GM21576 (cell line): Measurements from ENCODE around the gene GALNT6.

Experiments
- ATAC-seq: cut with Tn5 transposase; IDR thresholded peaks from one replicate; pipeline ENCODE4 v1.9.1; 2021; ENCODE audit warnings: mild to moderate bottlenecking, moderate library complexity; ENCODE audit not compliant: unreplicated experiment

GALNT6 gene

DNA sequence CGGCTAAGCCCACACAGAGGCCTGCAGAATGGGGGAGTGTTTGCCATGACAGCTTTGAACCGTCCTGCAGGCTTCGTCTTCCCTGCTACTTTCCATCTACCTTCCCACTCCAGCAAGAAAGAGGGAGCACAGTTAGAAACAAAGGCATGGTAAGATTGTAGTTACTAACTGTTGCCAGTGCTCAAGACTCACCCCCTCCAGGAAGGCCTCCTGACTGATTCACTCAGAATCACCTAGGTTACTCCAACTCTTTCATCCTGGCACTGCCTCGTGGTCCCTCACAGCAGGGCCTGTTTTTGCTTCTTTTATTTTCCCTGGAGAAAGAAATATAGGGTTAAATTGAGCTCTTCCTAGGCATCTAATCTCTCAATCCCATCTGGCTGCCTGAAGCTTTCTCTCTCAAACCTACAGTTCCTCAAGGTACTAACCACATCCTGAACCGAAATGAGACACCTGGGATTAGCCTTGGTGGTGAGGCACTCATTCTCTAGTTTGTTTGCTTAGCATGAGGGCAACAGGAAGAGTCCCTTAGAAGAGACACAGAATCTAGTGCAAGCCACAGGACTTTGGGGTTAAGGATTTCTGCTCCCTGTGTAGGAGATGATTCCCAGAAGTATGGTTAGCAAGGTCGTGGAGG lies 7.8 kb downstream of the GALNT6 start:
- ATAC-seq, result no peak

DNA sequence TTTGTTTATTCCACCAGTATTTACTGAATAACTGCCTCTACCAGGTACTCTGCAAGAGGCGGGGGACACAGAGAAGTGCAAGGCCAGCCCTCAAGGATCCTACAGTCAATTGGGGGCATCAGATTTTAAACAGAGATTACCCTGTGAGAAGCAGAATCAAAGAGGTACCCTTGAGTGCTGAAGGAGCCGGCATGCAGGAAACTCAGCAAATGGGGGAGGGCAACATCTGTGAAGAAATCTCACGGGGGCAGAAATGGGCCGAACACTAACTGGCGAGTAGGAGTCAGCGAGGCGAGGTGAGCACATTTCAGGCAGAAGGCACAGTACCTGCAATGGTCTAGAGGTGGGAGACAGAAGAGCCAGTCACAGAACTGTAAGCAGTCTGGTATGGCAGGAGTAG lies 9.0 kb downstream of the GALNT6 start:
- ATAC-seq, result no peak

DNA sequence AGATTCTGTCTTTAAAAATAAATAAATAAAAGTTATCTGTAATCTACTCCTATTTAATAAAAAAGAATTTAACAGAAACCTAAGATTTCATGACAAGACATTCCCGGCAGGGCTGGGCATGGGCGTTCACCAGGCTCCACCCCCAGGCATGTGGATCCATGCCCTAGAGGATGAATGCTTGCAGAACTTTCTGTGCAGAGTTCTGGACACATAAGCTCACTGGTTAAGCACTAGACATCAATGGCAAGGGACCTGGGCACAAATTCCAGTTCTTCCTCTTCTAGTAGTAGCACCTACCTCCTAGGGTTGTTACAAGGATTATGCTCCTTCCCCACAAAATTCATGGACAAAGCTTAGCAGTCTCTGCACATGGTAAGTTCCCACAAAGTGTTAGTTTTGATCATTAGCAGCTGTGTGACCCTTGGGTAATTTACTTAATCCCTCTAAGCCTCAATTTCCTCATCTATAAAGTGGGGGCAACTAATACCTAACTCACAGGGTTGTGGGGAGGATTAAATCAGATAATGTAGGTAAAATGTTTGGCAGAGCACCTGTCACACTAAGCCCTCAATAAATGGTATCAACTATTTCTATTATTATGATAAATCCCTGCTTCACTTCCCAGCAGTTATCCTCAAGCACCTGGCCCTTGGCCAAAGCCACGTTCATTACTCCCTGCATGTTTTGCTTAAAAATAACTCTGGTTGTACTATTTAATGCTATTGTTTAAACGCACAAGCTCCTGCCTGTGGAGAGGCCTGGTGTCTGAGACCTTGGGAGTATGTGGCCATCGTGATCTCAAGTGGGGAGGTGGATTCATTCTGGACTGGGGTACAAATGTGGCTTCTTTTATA lies 9.8 kb downstream of the GALNT6 start:
- no peak for ATAC-seq

DNA sequence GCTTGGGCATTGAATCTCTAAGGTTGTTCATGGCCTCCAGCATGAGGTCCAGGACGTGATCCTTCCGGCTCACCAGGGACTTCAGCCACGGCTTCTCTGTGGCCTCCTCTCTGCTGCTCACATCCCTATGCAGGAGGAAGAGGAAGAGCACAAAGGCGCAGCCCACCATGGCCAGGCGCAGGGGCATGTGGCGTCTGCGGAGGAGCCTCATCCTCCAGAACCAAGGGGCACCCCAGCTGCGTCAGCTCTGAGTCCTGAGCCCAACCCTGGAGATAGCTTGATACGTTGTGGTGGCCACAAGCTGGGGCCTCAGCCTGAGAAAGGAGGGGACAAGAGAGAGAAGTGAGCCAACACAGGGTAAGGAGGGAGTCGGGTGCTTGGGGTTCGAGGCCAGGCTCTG lies 11.6 kb downstream of the GALNT6 start:
- ATAC-seq, result no peak

DNA sequence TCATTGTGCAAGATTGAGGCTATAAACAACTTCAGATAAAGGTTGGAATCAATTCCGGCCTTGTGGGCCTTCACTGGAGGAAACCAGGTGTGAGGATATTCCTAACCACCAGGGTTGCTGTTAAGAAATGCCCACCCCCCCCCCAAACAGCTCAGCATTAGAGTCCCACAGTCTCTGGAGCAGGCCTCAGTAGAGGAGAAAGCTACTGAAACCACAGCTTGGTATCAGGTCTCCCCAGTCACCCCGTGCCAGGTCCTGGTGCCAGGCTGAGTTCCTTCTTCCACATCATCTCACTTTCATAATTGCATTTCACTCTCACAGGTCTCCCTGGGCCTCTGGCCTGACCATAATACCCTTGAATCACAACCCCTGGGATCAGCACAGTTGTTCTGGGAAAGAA lies 12.5 kb downstream of the GALNT6 start:
- ATAC-seq, result no peak

DNA sequence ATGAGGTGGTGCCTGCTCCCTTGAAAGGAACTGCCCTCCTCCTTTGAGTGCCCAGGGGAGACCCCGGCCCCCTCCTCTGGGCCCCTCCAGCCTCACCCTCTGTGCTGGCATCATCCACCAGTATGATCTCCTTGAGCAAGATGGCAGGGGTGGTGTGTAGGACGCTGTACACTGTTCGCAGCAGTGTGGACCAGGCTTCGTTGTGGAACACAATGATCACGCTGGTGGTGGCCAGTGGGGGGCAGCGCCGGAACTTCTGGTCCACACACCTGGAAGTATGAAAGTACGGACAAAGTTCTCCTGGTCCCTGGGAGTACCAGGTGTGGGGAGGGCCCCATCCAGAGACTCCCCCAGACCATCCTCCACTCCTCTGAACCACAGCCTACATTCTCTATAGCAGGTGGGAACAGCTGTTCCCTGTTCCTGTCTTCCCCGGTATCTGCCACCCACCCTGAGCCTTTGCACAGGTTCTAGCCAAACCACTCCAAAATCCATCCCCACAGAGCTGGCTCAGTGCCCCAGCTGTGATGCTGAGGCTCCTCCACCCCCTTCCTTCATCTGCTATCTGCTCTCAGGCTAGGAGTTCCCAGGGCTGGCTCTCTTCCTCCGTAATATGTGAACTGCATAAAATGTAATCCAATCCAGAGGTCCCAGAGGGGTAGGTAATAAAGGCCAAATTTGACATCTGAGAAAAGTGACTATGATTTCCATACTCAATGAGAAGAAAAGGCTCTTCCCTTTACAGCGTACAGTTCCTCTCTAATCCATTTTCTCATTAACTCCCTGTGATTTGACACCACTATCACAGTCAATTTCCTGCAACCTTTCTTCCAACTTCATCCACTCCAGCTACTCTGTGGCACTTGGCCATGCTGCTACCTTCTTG lies 13.9 kb downstream of the GALNT6 start:
- ATAC-seq, result no peak

DNA sequence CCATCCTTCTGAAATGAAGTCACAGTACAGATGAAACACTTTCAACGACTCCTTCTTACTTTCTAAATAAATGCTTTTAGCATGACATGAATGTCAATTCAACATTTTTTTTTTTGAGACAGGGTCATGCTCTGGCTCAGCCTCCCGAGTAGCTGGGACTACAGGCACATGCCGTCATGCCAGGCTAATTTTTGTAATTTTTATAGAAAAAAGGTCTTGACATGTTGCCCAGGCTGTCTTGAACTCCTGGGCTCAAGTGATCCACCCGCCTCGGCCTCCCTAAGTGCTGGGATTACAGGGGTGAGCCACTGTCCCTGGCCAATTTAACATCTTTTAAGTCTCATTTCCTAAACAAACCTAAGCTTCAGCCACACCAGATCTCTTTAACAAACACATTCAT lies 16.4 kb downstream of the GALNT6 start:
- ATAC-seq, result no peak

DNA sequence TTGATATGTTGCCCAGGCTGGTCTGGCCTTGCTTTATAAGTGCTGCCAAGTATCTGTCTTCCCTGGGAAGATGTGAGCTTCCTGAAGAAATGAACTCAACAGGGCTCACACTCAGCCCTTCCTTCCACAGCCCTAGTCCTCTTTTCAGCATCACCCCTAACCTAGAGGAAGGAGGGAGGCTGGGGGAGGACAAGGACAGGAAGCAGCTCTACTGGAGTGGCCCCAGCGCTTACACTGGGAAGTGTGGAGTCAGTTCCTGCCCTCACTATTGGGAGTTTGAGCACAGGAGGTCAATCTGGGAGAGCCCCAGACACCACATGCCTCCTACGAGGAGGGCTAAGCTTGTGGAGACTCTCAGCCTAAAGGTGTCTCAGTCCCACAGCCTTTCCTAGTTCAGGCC lies 16.8 kb downstream of the GALNT6 start:
- ATAC-seq, result no peak

DNA sequence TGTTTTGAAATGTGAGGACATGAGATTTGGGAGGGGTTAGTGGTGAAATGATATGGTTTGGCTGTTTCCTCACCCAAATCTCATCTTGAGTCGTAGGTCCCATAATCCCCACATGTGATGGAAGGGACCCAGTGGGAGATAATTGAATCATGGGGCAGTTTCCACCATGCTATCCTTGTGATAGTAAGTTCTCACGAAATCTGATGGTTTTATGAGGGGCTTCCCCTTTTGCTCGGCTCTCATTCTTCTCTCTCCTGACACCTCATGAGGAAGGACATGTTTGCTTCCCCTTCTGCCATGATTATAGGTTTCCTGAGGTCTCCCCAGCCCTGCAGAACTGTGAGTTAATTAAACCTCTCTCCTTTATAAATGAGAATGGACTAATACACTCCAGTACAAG lies 18.0 kb downstream of the GALNT6 start:
- no peak for ATAC-seq

DNA sequence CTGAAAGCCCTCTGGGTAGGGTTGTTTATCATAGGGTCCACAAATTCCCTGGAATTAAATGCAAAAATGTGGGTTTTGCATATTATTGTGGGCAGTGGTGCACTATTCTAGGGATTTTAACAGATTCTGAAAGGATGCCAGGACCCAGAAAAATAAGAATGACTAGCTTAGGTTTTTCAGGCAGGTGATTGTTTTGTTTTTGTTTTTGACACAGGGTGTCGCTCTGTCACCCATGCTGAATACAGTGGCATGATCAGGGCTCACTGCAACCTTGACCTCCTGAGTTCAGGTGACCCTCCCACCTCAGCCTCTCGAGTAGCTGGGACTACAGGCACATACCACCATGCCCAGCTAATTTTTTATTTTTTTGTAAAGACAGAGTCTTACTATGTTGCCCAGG lies 19.2 kb downstream of the GALNT6 start:
- ATAC-seq, result no peak

DNA sequence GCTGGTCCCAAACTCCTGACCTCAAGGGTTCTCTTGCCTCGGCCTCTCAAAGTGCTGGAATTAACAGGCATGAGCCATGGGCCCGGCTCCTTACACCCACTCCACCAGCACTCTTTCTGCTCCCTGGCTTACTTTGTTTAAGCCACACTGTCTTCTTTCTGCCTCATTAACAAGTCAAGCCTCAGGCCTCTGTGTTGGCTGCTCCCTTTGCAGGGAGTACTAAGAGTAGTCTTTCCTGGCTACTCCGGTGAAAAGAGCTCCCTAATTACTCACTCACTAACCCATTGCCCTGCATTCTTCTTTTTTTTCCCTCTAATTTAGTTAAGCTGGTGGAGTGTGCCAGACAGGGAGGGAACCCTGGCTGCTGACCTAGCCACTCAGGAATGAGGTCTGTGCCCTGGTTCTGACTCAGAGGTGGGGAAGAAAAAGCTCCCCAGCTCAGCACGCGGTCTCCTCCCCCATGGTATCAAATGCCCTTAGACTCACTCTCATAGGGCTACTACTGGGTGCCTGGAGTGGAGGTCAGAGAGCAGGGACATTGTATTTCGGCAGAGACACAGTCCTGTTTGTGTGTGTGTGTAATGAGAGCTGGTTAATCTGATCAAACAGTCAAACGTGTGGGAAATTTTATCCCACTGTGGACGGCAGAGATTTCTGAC lies 19.8 kb downstream of the GALNT6 start:
- no peak for ATAC-seq

DNA sequence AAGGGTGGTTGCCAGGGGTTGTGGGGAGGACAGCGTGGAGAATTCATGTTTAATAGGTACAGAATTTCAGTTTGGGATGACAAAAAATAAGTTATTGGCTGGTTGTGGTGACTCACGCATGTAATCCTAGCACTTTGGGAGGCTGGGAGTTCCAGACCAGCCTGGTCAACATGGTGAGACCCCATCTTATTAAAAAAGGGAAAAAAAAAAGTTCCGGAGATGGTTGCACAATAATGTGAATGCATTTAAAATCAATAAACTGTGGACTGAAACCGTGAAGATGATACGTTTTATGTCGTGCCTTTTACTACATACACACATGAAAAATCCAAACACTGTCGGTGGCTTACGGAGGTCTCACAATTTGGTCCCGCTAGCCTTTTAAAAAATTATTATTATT lies 20.5 kb downstream of the GALNT6 start:
- ATAC-seq, result no peak

DNA sequence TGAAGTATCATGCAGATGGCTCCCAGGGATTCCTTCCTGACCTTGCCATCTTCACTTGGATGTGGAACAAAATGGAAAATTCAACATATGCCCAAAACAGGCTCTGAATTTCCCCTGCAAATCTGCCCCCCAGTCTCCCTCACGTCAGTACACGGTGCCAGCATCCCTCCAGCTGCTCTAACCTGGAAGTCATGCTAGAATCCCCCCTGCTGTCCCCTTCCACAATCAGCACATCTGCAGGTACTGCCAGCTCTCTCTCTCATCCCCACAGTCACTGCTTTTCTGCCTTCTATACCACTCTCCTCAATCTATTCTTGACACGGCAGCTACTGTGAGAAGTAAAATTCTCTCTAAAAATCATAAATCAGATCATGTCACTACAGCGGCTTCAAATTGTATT lies 21.6 kb downstream of the GALNT6 start:
- ATAC-seq, result no peak

DNA sequence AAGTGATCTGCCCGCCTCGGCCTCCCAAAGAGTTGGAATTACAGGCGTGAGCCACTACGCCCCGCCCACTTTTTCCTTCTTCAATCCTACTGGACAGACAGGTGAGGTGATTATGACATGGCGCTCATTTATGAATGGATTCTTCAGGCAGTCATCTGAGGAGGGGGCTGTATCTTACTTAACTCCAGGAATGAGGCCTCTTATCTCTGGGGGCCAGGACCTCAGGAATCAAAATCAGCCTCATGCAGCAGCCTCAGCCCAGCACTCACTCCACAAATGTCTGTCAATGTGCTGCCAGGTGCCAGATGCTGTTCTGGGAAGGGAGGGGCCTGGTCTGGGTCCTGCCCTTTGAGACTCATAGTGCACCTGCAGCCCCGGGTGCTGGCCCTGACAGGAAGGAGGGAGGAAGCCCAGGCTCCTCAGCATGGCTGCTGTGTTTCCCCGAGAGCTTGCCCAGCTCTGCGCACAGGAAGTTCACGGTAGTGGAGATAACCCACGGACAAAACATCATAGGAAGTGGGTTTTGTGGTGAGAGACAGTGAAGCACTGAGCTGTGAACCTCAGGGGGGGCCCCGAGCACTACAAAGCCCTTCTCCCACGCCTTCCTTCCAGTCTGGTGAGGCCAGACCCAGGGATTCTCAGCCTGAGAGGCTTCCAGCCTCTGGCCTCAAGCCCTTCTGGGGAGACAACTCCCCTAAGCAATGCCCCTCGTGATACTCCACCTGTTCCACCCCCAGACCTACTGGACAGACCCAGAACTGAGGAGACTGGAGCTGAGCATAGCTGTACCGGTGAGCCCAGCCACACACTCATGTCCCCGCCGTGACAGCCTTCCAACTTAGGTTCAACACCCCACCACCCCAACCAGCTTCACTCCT lies 22.3 kb downstream of the GALNT6 start:
- peak; percentile 95 for ATAC-seq

DNA sequence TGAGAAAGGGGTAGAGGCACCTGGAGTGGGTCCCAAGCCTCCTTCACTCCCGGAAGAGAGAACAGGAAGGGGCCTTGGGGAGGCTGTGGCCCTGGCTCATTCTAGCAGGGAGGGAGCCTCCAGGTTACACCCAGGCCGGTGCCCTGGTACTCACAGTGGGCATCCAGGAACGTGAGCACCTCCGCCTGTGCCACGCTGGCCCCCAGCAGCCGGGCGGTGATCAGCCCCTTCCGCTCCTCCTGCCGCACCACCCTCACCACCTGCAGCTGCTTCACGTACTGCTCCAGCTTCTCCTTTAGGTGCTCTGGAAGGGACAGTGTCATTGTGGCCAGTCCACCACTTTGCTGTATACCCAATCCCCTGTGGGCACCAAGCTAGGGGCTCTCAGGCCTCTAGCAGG lies 25.9 kb downstream of the GALNT6 start:
- ATAC-seq, result no peak

DNA sequence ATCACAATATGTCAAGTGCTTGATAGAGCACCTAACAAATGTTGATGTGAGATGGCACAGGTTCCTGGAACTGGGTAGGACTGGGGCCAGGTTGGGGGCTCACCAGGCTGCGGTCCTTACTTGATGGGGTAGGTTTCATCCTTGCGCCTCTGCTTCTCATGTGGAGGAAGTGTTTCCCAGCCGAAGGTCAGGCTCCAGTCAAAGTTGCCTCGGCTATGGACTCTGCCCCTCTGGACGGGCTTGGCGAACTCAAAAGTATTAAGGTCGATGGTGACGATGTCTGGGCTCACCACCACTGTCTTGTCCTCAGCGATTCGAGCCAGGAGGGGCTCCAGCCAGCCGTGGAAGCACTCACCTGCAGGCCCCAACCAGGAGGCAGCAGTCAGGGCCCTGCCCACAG lies 27.2 kb downstream of the GALNT6 start:
- no peak for ATAC-seq

DNA sequence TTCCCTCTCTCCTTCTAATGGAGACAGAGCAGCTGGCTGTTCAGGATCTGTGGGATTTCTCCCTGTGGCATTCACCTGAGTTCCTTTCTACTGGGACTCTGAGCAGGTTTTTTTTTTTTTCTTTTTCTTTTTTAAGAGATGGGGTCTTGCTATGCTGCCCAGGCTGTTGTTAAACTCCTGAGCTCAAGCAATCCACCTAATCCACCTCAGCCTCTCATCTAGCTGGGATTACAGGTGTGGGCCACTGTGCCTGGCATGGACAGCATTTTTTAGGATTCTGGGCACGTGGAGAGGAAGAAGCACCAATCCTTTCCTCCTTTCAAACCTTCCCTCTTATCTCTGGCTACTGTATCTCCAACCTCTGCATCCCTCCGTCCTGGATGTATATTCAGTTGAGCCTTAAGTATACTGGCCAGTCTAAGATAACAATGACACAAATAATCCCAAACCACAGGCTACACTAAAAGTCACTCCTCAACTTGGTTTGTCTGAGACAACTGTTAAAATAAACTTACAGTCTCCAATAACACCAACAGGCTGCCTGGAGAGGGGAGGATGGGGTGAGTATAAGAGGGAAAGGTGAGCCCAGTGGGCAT lies 28.4 kb downstream of the GALNT6 start:
- no peak for ATAC-seq

DNA sequence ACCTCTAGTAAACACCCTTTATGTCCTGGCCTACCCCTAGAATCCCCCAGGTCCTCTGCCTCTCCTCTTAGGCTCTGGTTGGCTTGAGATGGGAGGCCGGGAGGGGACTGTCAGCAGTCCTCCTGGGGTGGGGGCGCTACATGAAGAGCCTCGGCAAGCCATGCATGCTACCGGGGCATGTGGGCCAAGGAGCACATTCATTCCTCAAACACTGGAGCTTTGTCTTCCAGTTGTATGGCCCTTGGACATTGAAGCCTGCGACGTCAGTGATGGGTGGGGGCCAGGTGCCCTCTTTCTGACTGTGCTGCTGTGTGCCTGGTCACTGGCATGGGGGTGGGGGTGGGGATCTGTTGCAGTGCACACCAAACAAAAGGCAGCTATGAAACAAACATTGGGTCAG lies 28.9 kb downstream of the GALNT6 start:
- no peak for ATAC-seq

DNA sequence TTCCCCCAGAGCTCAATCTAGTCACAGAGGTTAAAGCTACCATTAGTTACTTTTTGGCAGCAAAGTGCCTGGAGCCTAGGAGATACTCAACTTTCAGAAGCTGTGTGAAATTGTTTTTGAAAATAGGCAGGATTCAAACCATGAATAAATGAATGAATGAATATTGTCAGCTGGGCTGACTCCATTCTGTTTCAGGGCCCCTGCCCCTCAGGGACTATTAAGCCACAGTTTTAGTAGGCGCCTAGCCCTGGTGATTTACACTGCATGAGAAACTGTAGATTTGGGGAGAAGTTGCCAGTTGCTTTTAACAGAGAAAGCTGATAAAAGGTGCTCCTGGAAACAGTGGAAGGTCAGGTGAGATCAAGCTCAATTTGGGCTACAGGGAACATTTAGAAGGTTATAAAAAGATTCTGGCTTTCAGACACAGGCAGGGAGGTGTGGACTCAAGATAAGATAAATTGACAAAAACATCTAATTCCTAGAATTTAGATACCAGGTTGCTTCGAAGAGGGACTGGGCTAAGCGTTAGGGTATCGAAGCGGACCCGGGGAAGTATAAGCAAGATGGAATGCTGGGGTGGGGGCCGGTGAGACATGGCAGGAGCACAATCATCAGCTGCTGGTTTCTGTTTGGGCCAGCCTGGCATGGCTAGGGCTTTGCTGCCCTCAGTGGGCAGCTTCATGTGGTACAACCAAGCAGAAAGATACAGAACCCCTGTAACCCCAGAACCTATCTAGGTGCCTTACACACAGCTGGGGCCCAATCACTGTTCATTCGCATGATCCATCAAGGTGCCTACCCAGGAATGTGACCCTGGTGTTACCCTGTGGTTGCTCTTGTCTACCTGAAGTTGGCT lies 29.8 kb downstream of the GALNT6 start:
- no peak for ATAC-seq
